NCI-H446 (cell line): ENCODE results near the gene CIT.
"Not testable (repeated sequence)": the region's sequence is repeated elsewhere in the genome, so short reads cannot be mapped to it uniquely, and the experiment has no call there.

Source experiments
- DNase-seq, 2 experiments: peaks; one replicate each; lab custom pipeline; 2025; lab: John Stamatoyannopoulos, UW

Gene CIT

GRCh38 chr12:119676573-119676972, 200.5 kb downstream of the CIT start:
- no peak for DNase-seq

GRCh38 chr12:119676022-119676421, 201.1 kb downstream of the CIT start:
- DNase-seq = no peak

GRCh38 chr12:119674560-119674959, 202.6 kb downstream of the CIT start:
- DNase-seq = no peak

GRCh38 chr12:119673634-119674033, 203.5 kb downstream of the CIT start:
- no peak for DNase-seq

- DNase-seq = no peak
Observed at GRCh38 chr12:119672194-119672593, 204.9 kb downstream of the CIT start.

- DNase-seq = no peak
Observed at GRCh38 chr12:119671070-119671469, 206.1 kb downstream of the CIT start.

GRCh38 chr12:119669744-119670472, 207.2 kb downstream of the CIT start:
- DNase-seq = no peak

- DNase-seq = no peak
Observed at GRCh38 chr12:119668324-119668841, 208.7 kb downstream of the CIT start.

GRCh38 chr12:119667577-119668323, 209.4 kb downstream of the CIT start, which contains the start of gene PRKAB1:
Gene PRKAB1 (plus strand): TSS chr12:119668133. CDS start chr12:119668245, 112 bp downstream.
- DNase-seq = peak; percentile 88 to 98

- no peak for DNase-seq
Observed at GRCh38 chr12:119666900-119667576, 210.1 kb downstream of the CIT start.

- no peak for DNase-seq
Observed at GRCh38 chr12:119666226-119666795, 210.8 kb downstream of the CIT start.

GRCh38 chr12:119665164-119665929, 211.8 kb downstream of the CIT start:
- DNase-seq = no peak

GRCh38 chr12:119664642-119665041, 212.5 kb downstream of the CIT start:
- no peak for DNase-seq

- no peak for DNase-seq
Observed at GRCh38 chr12:119661882-119662281, 215.2 kb downstream of the CIT start.

GRCh38 chr12:119660076-119660475, 217.0 kb downstream of the CIT start:
- no peak for DNase-seq

GRCh38 chr12:119659289-119659897, 217.7 kb downstream of the CIT start:
- DNase-seq = peak in 1 of 2 experiments; percentile 48

- DNase-seq = not testable (repeated sequence)
Observed at GRCh38 chr12:119658166-119658565, 219.0 kb downstream of the CIT start.

- not testable (repeated sequence) for DNase-seq
Observed at GRCh38 chr12:119657001-119657400, 220.1 kb downstream of the CIT start.

- DNase-seq = no peak
Observed at GRCh38 chr12:119652665-119653064, 224.5 kb downstream of the CIT start.

GRCh38 chr12:119649202-119649808, 227.8 kb downstream of the CIT start:
- DNase-seq = peak; percentile 13 to 37
